Mesothelial cell of epicardium (in vitro differentiated cells): ENCODE results near the gene GBX2. TPM values are rescaled to one million over a fixed set of nuclear protein-coding genes. Genes with fewer than 3 reads are reported as not detected.

Experiments
- DNase-seq, 2 experiments: peaks; one replicate each; pipeline ENCODE4 v3.0.0; 2021; ENCODE audit warnings: low spot score in 2 of 2; ENCODE audit not compliant: unreplicated experiment in 2 of 2
- H3K27ac Mint-ChIP-seq: 2 replicates; pipeline ENCODE4 v1.8.0; 2021; ENCODE audit warnings: mixed read lengths
- H3K27me3 Mint-ChIP-seq: 2 replicates; pipeline ENCODE4 v1.8.0; 2021; ENCODE audit warnings: low read depth, mixed read lengths
- H3K36me3 Mint-ChIP-seq: 2 replicates; pipeline ENCODE4 v1.8.0; 2021; ENCODE audit warnings: mixed read lengths
- H3K4me1 Mint-ChIP-seq: 2 replicates; pipeline ENCODE4 v1.8.0; 2021; ENCODE audit warnings: mixed read lengths
- H3K4me3 Mint-ChIP-seq: 2 replicates; pipeline ENCODE4 v1.8.0; 2021; ENCODE audit warnings: mild to moderate bottlenecking, moderate library complexity, mixed read lengths
- H3K9me3 Mint-ChIP-seq: 2 replicates; pipeline ENCODE4 v1.8.0; 2021; ENCODE audit warnings: mixed read lengths
- CTCF ChIP-seq: fragments of 200-600 bp; sonication (generic); IDR thresholded peaks from one replicate; pipeline ENCODE4 v1.5.0; 2021; ENCODE audit warnings: antibody characterized with exemption; ENCODE audit not compliant: unreplicated experiment
- total RNA-seq: library from RNA; stranded (reverse); gene quantifications from 3 replicates; pipeline ENCODE4 v1.2.1, GENCODE V29; 2021

GBX2 gene
- total RNA-seq, 1 donor from 2014 or later: 0.40 TPM

GRCh38 chr2:236196366-236196765 is 28.2 kb upstream of the GBX2 start:
- no peak for TF ChIP-seq CTCF
- Mint-ChIP-seq H3K9me3 (peaks cover 4% of the 10 kb centered on the region), H3K4me3 (no peak overlapping the region), H3K36me3 (no peaks in the 10 kb centered on the region), H3K27me3 (peaks cover 5% of the 10 kb centered on the region), H3K27ac (no peak overlapping the region), H3K4me1 (no peaks in the 10 kb centered on the region)
- no peak for DNase-seq

- Mint-ChIP-seq H3K27ac (no peak overlapping the region), H3K9me3 (peaks cover 4% of the 10 kb centered on the region), H3K4me1 (no peaks in the 10 kb centered on the region), H3K36me3 (no peaks in the 10 kb centered on the region), H3K4me3 (no peak overlapping the region), H3K27me3 (peaks cover 5% of the 10 kb centered on the region)
- no peak for DNase-seq
- TF ChIP-seq CTCF: no peak
Measured at GRCh38 chr2:236195726-236196125, 27.5 kb upstream of the GBX2 start.

- no peak overlapping the region for H3K27ac Mint-ChIP-seq
- H3K36me3 Mint-ChIP-seq: no peaks in the 10 kb centered on the region
- no peak overlapping the region for H3K4me3 Mint-ChIP-seq
- DNase-seq: no peak
- TF ChIP-seq CTCF: no peak
- H3K27me3 Mint-ChIP-seq: peaks cover 5% of the 10 kb centered on the region
- peaks cover 4% of the 10 kb centered on the region for H3K9me3 Mint-ChIP-seq
- no peaks in the 10 kb centered on the region for H3K4me1 Mint-ChIP-seq
Measured at GRCh38 chr2:236194786-236195185, 26.6 kb upstream of the GBX2 start.

GRCh38 chr2:236193026-236193425 is 24.8 kb upstream of the GBX2 start:
- no peak for TF ChIP-seq CTCF
- no peak overlapping the region for H3K27ac Mint-ChIP-seq
- H3K9me3 Mint-ChIP-seq: no peaks in the 10 kb centered on the region
- H3K4me3 Mint-ChIP-seq: no peak overlapping the region
- H3K36me3 Mint-ChIP-seq: no peaks in the 10 kb centered on the region
- H3K27me3 Mint-ChIP-seq: peaks cover 5% of the 10 kb centered on the region
- DNase-seq: no peak
- H3K4me1 Mint-ChIP-seq: no peaks in the 10 kb centered on the region

DNA sequence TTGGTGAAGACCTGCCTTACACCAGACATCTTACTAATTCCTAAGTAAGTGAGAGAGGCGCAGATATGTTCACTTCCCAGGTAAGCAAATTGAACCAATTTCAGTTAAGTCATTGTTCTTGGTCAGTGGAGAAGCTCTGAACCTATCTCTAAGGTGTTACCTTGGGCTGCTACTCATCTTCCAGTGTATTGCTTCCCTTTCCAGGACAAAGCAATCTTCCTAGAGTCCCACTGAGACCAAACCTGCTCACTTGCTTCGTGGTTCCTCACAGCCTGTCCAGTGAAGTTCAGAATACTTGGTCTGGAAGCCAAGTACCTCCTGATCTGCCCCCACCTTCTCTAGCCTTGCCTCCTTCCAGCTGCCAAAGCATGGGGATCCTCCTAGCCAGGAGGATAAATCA is 22.5 kb upstream of the GBX2 start:
- peaks cover 4% of the 10 kb centered on the region for H3K9me3 Mint-ChIP-seq
- no peaks in the 10 kb centered on the region for H3K36me3 Mint-ChIP-seq
- TF ChIP-seq CTCF: no peak
- no peak for DNase-seq
- H3K4me3 Mint-ChIP-seq: no peak overlapping the region
- H3K27ac Mint-ChIP-seq: no peak overlapping the region
- H3K27me3 Mint-ChIP-seq: peaks cover 7% of the 10 kb centered on the region
- no peaks in the 10 kb centered on the region for H3K4me1 Mint-ChIP-seq

GRCh38 chr2:236184701-236185100 is 16.5 kb upstream of the GBX2 start:
- Mint-ChIP-seq H3K36me3 (no peaks in the 10 kb centered on the region), H3K27me3 (peaks cover 22% of the 10 kb centered on the region), H3K4me1 (peaks cover 11% of the 10 kb centered on the region), H3K9me3 (peaks cover 17% of the 10 kb centered on the region), H3K4me3 (no peak overlapping the region), H3K27ac (no peak overlapping the region)
- no peak for DNase-seq
- TF ChIP-seq CTCF: no peak
